ENCODE results near the gene AP2S1. TPM values are rescaled to one million over a fixed set of nuclear protein-coding genes. Genes with fewer than 3 reads are reported as not detected.

Gene AP2S1
- total RNA-seq, 2 experiments from 2014 or later: 79.3 to 110 TPM

DNA sequence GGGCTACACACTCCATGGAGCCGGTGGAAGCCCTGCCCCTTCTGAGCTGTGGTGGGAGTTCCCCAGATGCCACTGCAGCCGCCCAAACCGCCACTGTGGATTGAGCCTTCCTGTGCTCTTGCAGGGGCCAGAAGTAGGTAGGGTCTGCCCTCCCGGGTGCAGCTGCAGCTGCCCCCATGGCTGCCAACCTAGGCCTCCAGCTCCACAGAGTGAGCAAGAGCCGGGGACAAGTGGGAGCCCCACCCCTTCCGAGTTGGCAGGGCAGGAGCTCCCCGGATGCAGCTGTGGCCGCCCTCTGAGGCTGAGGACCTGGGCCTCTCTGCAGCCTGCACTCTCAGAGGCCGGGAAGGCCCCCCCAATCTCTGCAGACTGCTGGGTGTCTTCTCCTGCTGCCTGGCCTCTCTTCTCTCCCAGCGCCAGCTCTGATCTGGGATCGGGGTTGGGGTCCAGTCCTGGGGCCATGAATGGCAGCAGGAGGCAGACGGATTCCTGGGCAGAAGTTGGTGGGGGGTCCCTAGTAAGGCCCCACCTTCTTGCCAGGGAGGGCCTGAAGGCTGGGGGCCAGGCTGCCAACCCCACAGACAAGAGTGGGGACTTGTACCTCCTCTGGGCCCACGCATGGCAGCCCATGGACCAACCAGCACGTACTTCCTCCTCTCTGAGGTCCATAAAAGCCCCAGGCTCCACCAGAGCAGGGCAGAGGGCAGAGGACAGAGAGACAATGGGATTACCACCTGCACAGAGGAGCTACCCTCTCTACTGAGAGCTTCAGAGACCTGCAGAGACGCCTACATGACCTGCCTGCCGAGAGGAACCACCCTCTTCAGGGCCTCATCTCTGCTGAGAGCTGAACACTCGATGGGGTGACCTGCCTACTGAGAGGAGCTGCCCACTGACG, 28.9 kb downstream of the AP2S1 start:
- TF ChIP-seq EZH2phosphoT487 (IDR thresholded peaks at IDR 0.05; ENCODE audit: borderline replicate concordance, low read depth, low read length) (no peak), CTCF (conservative IDR thresholded peaks at IDR 0.05; ENCODE audit: low read length) (no peak)
- Histone ChIP-seq H3K9me3 (ENCODE audit: low read length) (no peaks in the 10 kb centered on the region; the same call in 1 of the 2 replicates), H3K36me3 (ENCODE audit: insufficient read depth, low read length) (no peaks in the 10 kb centered on the region), H3K9me2 (ENCODE audit: insufficient read depth, low read length) (no peaks in the 10 kb centered on the region), H3K79me2 (ENCODE audit: insufficient read depth, low read depth, low read length) (no peaks in the 10 kb centered on the region), H3K4me2 (ENCODE audit: low read length) (peak overlapping the region; percentile 35), H2AFZ (ENCODE audit: low read length) (peak overlapping the region; percentile 79), H3K4me3 (ENCODE audit: low read depth, low read length, poor library complexity, severe bottlenecking) (no peak overlapping the region), H4K20me1 (ENCODE audit: insufficient read depth, low read length) (no peaks in the 10 kb centered on the region), H3K4me1 (ENCODE audit: insufficient read depth, low read length, poor library complexity, severe bottlenecking) (peaks cover 31% of the 10 kb centered on the region), H3K27ac (ENCODE audit: low read depth, low read length, poor library complexity, severe bottlenecking) (no peak overlapping the region)
- BruUV-seq (replicated peaks): no TSS peak
- intact Hi-C loops (cut with micrococcal nuclease; ENCODE audit: unreplicated experiment): loop anchor here (5.0 kb wide), 1 partner anchor 64 kb away; no protein-coding TSS in a partner anchor
- POLR2A ChIA-PET: interaction anchor here (0.8 kb wide), 1 partner anchor 36 kb away, joined by 3 read pairs; no protein-coding TSS in a partner anchor
- peak; percentile 57 for DNase-seq (ENCODE audit: low spot score)
- CTCF ChIA-PET (ENCODE audit: unreplicated experiment): no interaction called here

DNA sequence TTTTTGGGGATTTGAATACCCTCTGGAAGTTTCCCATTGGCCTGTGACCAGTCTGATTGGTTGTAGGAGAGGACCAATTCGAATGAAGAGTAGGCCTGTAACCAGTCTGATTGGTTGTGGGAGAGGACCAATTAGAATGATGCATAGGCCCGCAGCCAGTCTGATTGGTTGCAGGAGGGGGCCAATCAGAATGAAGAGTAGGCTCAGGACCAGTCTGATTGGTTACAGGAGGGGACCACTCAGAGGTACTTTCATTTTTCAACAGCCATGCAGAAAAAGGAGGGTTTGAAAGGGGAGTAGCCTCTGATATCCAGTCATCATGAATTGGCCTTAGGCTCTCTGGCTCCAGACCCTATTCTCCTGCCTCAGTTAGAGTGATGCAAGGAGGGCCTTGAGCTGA, 31.8 kb downstream of the AP2S1 start:
- ChIA-PET POLR2A (no interaction called here), CTCF (ENCODE audit: unreplicated experiment) (no interaction called here)
- H2AFZ ChIP-seq (ENCODE audit: low read length): no peak overlapping the region
- no peaks in the 10 kb centered on the region for H3K79me2 ChIP-seq (ENCODE audit: insufficient read depth, low read depth, low read length)
- no peak overlapping the region for H3K27ac ChIP-seq (ENCODE audit: low read depth, low read length, poor library complexity, severe bottlenecking)
- intact Hi-C loops (cut with micrococcal nuclease; ENCODE audit: unreplicated experiment): no loop called here
- no peaks in the 10 kb centered on the region for H3K36me3 ChIP-seq (ENCODE audit: insufficient read depth, low read length)
- no peaks in the 10 kb centered on the region for H4K20me1 ChIP-seq (ENCODE audit: insufficient read depth, low read length)
- H3K9me2 ChIP-seq (ENCODE audit: insufficient read depth, low read length): no peaks in the 10 kb centered on the region
- TF ChIP-seq CTCF (conservative IDR thresholded peaks at IDR 0.05; ENCODE audit: low read length) (no peak), EZH2phosphoT487 (IDR thresholded peaks at IDR 0.05; ENCODE audit: borderline replicate concordance, low read depth, low read length) (no peak)
- no peak overlapping the region for H3K4me2 ChIP-seq (ENCODE audit: low read length)
- peak; percentile 29 for DNase-seq (ENCODE audit: low spot score)
- no TSS peak for BruUV-seq (replicated peaks)
- peaks cover 14% of the 10 kb centered on the region for H3K4me1 ChIP-seq (ENCODE audit: insufficient read depth, low read length, poor library complexity, severe bottlenecking)
- H3K4me3 ChIP-seq (ENCODE audit: low read depth, low read length, poor library complexity, severe bottlenecking): no peak overlapping the region
- H3K9me3 ChIP-seq (ENCODE audit: low read length): no peaks in the 10 kb centered on the region
